OCI-LY7 (cell line): ENCODE measurements around the gene NDUFV1. TPM values are rescaled to one million over a fixed set of nuclear protein-coding genes. Genes with fewer than 3 reads are reported as not detected.

Experiments
- BruUV-seq: library from RNA; stranded (reverse); fragments of 400-500 nt; replicated peaks from 2 replicates; lab custom pipeline; 2021; lab: Mats Ljungman, UMichigan
- CTCF ChIA-PET: fragments of 300-600 bp; sonication (Branson Sonifier 250); formaldehyde crosslinking; loops from one replicate; lab custom pipeline; 2022; ENCODE audit warnings: antibody characterized with exemption; ENCODE audit not compliant: unreplicated experiment; lab: Charles Lee
- POLR2A ChIA-PET: fragments of 300-600 bp; sonication (Branson Sonifier 250); formaldehyde crosslinking; loops from one replicate; lab custom pipeline; 2022; ENCODE audit warnings: antibody characterized with exemption; lab: Charles Lee
- DNase-seq: peaks from one replicate; pipeline ENCODE4 v3.0.0-alpha.2; 2015; ENCODE audit warnings: low spot score
- H2AFZ ChIP-seq: fragments of 200-600 bp; sonication (generic), shearing (Covaris generic); 2 replicates; pipeline ENCODE4 v1.6.1; 2014; ENCODE audit warnings: mild to moderate bottlenecking, antibody characterized with exemption, low read length, moderate library complexity
- H3K27ac ChIP-seq: fragments of 200-600 bp; sonication (generic); 2 replicates; pipeline ENCODE4 v1.5.1; 2014; ENCODE audit warnings: mixed run types, low read depth, mild to moderate bottlenecking, moderate library complexity, low read length, inconsistent platforms; ENCODE audit not compliant: poor library complexity, severe bottlenecking
- H3K36me3 ChIP-seq: fragments of 200-600 bp; sonication (generic); 2 replicates; pipeline ENCODE4 v1.6.1; 2014; ENCODE audit warnings: mild to moderate bottlenecking, antibody characterized with exemption, low read length, moderate library complexity, mixed read lengths; ENCODE audit not compliant: insufficient read depth
- H3K4me1 ChIP-seq: fragments of 200-600 bp; sonication (generic); 2 replicates; pipeline ENCODE4 v1.5.1; 2014; ENCODE audit warnings: mild to moderate bottlenecking, low read length; ENCODE audit not compliant: insufficient read depth, poor library complexity, severe bottlenecking
- H3K4me2 ChIP-seq: fragments of 200-600 bp; sonication (generic); 2 replicates; pipeline ENCODE4 v1.6.1; 2014; ENCODE audit warnings: mild to moderate bottlenecking, low read length
- H3K4me3 ChIP-seq: fragments of 200-600 bp; sonication (generic); 2 replicates; pipeline ENCODE4 v1.5.1; 2014; ENCODE audit warnings: mild to moderate bottlenecking, low read depth, low read length; ENCODE audit not compliant: poor library complexity, severe bottlenecking
- H3K79me2 ChIP-seq: fragments of 200-600 bp; sonication (generic); 2 replicates; pipeline ENCODE4 v1.6.1; 2016; ENCODE audit warnings: low read depth, mild to moderate bottlenecking, low read length, moderate library complexity, mixed read lengths; ENCODE audit not compliant: insufficient read depth
- H3K9me2 ChIP-seq: fragments of 200-600 bp; sonication (generic); 2 replicates; pipeline ENCODE4 v1.6.1; 2016; ENCODE audit warnings: mild to moderate bottlenecking, low read length, mixed read lengths; ENCODE audit not compliant: insufficient read depth
- H3K9me3 ChIP-seq: fragments of 200-600 bp; sonication (generic); 2 replicates; pipeline ENCODE4 v1.6.1; 2014; ENCODE audit warnings: mild to moderate bottlenecking, mixed run types, low read length, mixed read lengths
- H4K20me1 ChIP-seq: fragments of 200-600 bp; sonication (generic); 2 replicates; pipeline ENCODE4 v1.6.1; 2014; ENCODE audit warnings: mild to moderate bottlenecking, antibody characterized with exemption, low read length, moderate library complexity, mixed read lengths; ENCODE audit not compliant: insufficient read depth
- EZH2phosphoT487 ChIP-seq: fragments of 200-600 bp; sonication (generic); IDR thresholded peaks from 2 replicates; pipeline ENCODE4 v1.6.1; 2018; ENCODE audit warnings: low read depth, borderline replicate concordance, mild to moderate bottlenecking, mixed run types, antibody characterized with exemption, low read length, moderate library complexity, mixed read lengths
- intact Hi-C: fragments of 100-400 bp; cut with micrococcal nuclease; formaldehyde crosslinking; loops from one replicate; pipeline ENCODE4 v1.10.0; 2022; ENCODE audit not compliant: unreplicated experiment
- total RNA-seq, 2 experiments: library from RNA; depleted of rRNA in 1 of 2; stranded (reverse); fragments of >200 nt in 1 of 2; shearing (Covaris generic) in 1 of 2; gene quantifications; 2 replicates each; pipeline ENCODE4 v1.2.3, GENCODE V29; 2014 to 2022
- TF ChIP-seq, protein P1 (sequence below): fragments of 200-600 bp; sonication (generic); conservative IDR thresholded peaks from 2 replicates; pipeline ENCODE4 v1.5.1; 2014; ENCODE audit warnings: mild to moderate bottlenecking, antibody characterized with exemption, low read length, moderate library complexity, mixed read lengths

The NDUFV1 gene
- total RNA-seq, 2 experiments from 2014 or later, result 283 to 335 TPM

DNA sequence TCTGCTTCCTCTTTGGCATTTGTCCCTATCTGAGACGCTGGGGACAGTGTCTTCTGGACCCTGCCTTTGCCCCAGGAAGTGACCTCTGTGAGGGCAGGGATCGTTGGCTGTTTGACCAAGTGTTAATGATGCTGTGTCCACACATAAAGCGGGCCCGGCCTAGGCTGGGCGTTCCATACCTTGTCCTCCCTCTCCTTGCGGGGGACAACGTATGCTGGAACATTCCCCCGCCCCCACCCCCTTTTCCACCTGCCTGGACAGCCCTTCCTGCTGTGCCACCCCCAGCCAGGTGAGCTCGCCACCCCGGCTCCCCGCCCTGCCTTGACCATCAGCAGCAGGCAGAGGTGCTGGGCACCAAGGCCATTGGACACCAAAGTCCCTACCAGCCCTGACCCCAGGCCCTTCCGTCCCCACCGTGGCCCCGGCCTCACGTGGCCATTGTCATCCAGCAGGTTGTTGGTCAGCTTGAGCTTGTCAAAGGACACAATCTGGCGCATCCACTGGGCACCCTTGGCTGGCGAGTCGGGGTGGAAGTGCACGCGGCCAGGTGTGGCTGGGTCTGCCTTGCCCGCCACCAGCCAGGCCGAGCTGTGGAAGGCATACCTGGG lies 27.1 kb downstream of the NDUFV1 start:
- no peak overlapping the region for H3K4me2 ChIP-seq
- BruUV-seq, result no TSS peak
- H2AFZ ChIP-seq, result no peak overlapping the region
- no peak for DNase-seq
- no peak overlapping the region for H3K4me3 ChIP-seq
- H3K36me3 ChIP-seq, result no peaks in the 10 kb centered on the region
- POLR2A ChIA-PET, result no interaction called here
- no peak overlapping the region for H3K27ac ChIP-seq
- CTCF ChIA-PET, result interaction anchor here (0.6 kb wide), 1 partner anchor 243 kb away, joined by 3 read pairs; no protein-coding TSS in a partner anchor
- intact Hi-C loops, result no loop called here
- H3K9me2 ChIP-seq, result no peaks in the 10 kb centered on the region
- peaks cover 13% of the 10 kb centered on the region for H3K4me1 ChIP-seq
- no peaks in the 10 kb centered on the region for H3K9me3 ChIP-seq
- no peaks in the 10 kb centered on the region for H3K79me2 ChIP-seq
- no peaks in the 10 kb centered on the region; the same call in 1 of the 2 replicates for H4K20me1 ChIP-seq
- TF ChIP-seq, protein P1, sequence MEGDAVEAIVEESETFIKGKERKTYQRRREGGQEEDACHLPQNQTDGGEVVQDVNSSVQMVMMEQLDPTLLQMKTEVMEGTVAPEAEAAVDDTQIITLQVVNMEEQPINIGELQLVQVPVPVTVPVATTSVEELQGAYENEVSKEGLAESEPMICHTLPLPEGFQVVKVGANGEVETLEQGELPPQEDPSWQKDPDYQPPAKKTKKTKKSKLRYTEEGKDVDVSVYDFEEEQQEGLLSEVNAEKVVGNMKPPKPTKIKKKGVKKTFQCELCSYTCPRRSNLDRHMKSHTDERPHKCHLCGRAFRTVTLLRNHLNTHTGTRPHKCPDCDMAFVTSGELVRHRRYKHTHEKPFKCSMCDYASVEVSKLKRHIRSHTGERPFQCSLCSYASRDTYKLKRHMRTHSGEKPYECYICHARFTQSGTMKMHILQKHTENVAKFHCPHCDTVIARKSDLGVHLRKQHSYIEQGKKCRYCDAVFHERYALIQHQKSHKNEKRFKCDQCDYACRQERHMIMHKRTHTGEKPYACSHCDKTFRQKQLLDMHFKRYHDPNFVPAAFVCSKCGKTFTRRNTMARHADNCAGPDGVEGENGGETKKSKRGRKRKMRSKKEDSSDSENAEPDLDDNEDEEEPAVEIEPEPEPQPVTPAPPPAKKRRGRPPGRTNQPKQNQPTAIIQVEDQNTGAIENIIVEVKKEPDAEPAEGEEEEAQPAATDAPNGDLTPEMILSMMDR, result no peak
- TF ChIP-seq EZH2phosphoT487, result no peak

DNA sequence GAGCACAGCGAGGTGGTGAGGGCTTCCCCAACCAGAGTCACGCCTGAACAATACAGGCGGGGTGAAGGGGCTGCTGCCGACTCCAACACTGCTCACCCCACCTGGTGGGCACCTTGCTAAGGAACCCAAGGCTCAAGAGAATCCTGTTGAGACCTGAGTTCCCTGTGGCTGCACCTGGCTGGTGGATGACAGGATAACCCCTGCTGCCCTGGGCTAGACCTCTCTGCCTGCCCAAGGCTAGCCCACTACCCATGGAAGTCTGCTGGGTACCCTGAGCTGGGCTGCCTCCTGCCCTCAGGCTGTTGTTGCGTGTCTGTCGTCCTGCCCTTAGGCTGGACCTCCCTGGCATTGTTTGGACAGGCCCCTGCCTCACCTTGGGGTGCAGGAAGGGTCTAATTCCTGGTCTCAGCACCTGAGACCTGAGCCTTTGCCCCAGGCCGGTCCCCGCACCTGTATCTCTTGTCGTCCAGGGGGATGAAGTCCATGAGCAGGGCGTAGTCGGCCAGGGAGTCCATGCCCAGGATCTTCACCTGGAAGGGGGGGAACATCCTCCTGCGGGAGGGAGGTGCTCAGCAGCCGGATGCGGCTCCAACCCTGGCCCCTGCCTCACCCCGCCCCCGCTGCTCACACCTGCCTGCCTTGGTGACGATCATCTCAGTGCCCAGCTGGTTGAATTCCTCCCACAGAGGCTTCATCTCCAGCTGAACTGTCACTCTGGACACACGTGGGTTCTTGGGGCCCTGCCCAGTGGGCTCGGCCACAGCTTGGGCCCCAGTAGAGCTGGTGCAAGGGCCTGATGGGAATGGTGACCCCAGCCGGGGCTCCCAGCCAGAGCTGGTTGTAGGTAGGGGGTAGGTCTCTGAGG lies 27.9 kb downstream of the NDUFV1 start:
- Histone ChIP-seq H3K79me2 (no peaks in the 10 kb centered on the region), H3K36me3 (no peaks in the 10 kb centered on the region), H3K9me3 (no peaks in the 10 kb centered on the region), H2AFZ (no peak overlapping the region), H3K4me3 (no peak overlapping the region), H3K4me2 (no peak overlapping the region), H4K20me1 (no peaks in the 10 kb centered on the region; the same call in 1 of the 2 replicates), H3K27ac (no peak overlapping the region), H3K4me1 (peaks cover 10% of the 10 kb centered on the region), H3K9me2 (no peaks in the 10 kb centered on the region)
- BruUV-seq, result no TSS peak
- DNase-seq, result no peak
- intact Hi-C loops, result no loop called here
- ChIA-PET CTCF (interaction anchor here (0.6 to 0.7 kb wide), 2 partner anchors 57 to 244 kb away, joined by 3 read pairs; no protein-coding TSS in a partner anchor), POLR2A (interaction anchor here (0.6 kb wide), 2 partner anchors 13 to 54 kb away, joined by 3 to 6 read pairs; no protein-coding TSS in a partner anchor)
- TF ChIP-seq EZH2phosphoT487, result no peak
- TF ChIP-seq, protein P1, result no peak
